T-helper 9 cell (primary cell): ENCODE data around the gene ZNF407.
"Not testable (repeated sequence)": the region's sequence is repeated elsewhere in the genome, so short reads cannot be mapped to it uniquely, and the experiment has no call there.

Experiments
- DNase-seq: peaks from one replicate; pipeline ENCODE4 v3.0.0-alpha.2; 2020

The ZNF407 gene

DNA sequence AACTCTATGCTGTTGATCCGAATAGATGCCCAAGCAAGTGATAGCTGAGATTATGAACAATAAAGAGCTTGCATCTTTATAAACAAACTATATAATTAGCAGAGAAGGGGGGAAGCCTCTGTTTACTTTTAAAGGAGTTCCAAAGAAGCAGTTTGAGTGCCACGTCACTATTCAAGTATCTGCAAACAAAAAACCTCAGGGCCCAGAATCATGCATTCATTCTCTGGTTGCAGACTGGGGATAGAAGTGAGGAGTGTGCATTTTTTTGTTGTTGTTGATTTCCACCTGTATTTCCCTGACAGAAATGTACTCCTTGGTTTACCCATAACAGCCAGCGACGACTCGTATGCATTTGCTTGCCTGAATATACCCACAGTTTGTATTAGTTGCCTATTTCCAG is 347.0 kb downstream of the ZNF407 start:
- no peak for DNase-seq

DNA sequence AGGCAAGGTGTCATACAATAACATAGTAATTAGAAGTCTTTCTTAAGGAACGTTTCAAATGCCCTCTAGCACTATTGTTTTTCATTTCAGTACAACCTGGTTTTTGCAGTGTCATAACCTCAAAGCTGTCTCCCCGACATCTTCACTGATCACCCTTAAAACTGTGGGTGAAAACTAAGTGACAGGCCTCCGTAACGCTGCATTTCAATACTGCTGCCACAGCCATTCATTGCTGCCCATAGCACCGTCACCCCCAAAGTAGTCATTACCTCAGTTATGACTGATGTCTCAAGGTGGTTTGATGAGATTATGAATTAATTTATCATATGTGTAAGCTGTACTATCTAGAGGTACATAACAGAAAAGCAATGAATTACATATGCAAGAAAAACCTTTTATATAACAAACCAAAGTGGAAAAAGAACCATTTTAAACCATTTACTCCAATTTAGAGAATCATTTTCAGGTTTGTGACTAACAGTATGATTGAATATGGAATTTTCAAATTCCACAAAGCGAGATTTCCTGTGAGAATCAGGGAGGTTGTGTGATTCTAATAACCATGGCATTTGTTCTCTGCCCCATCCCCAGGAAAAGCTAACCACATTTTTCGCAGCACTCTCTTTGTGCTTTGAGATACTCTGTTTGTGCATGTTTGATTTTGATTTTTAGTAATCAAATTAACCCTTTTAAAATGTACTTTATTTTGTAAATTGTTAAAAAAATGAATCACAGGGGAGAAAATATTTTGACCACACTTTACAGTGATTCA is 348.3 kb downstream of the ZNF407 start:
- DNase-seq, result no peak

- no peak for DNase-seq
Measured at GRCh38 chr18:74946646-74947375, 349.1 kb downstream of the ZNF407 start.

GRCh38 chr18:74947417-74947816 is 349.7 kb downstream of the ZNF407 start:
- DNase-seq, result no peak

DNA sequence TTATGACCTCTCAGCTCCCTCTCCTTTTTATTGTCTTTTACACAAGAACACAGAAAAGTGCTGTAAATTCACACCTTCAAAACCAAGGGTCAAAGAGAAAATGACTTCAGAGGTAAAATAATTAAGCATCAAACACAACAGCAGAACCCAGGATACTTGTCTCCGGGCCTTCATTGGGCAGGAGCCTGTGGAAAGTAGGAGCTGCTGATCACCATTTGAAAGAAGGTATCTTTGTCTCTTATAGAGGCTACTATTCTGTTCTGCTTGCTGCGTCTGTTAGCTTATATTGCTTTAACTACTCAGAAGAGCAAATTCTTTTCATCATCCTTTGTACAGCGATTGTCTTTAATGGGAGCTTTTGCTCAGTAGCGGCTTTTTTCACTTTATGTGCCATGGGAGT is 350.2 kb downstream of the ZNF407 start:
- DNase-seq, result no peak

DNA sequence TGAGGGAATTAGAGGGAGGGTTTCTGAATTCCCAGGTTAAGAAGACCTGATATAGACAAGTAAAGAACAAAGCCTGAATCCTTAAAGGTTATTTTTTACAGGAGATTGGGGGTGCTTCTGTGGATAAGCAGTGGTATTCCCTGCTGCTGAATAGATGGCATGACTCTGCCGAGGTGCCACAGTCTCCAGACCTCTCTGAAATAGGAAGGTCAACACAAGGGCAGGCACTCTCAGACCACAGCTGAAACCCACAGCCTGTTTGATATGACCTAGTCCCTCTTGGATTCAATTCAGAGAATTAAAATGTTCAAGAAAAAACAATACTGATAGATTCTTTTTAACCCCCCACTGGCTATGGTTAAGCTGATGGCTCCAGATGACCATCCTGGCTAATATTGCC is 351.9 kb downstream of the ZNF407 start:
- DNase-seq, result no peak

DNA sequence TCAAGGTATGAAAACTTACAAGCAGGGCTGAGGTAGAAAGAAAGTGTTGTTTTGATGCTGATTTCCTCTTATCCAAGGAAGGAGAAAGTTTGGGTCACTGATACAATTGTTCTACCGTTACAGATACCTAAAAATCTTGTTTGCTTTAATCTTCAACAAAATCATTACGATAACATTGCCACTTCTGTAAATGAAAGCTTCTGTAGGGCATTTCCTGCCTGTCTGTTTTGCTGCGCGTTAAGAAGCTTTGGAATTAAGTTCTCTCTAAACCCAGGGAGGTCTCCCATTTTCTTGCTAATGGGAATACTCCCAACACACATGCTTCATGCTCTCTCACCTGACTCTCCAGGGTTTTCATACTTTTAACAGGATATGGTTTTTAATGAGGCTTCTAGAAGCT is 352.8 kb downstream of the ZNF407 start:
- no peak for DNase-seq

DNA sequence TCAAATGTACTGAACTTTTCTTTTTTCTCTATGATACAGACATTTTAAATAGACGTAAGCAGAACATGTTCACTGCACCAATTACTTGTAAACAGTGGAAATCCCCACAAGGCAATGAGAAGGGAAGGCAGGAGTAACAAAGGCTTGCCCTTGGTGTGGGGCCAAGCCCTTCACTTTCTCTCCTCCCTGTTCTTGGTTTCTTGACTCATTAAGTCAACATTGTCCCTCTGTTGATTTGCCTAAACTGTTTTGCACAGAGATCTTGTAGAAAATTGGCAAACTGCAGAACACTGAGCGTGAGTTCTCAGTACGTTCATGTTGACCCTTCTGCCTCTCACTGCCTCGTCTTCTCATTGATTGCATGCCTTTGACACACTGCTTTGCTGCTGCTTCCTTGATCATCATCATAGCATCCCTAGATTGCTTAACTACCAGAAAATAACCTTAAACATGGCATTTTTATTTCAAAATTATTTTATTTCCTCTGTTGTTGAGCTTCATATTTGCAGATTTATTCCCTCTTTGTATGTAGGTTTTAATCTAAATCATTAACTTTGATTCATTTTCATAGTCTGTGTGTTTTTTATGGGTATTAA is 353.6 kb downstream of the ZNF407 start:
- no peak for DNase-seq

DNA sequence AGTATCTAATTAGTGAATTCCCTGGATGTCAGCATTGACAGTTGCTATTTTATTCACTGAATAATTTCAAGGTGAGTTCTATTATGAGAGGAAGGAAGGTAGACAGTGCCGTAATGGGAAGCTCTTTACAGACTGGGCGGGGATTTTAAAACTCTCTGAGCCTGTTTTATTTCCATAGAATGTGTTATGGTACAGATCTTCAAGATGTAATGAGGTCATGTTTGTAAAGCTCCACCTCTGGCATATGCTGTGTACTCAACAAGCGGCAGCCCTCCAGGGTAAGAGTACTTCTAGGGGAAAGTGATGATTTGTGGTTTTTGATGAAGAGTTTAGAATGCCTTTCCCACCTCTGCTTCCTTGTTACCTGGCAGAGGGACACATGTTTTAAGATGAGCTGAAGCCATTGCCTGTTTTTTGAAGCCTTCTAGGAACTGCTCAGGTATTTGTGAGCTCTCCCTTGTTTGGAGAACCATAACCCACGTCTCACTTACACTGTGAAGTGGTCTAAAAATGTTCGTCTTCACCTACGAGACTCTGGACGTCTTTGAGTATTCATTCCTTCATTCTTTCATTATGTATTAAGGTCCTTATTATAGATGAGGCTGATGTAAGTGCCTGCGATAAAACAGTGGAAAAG is 360.0 kb downstream of the ZNF407 start:
- no peak for DNase-seq

GRCh38 chr18:74959216-74959615 is 361.5 kb downstream of the ZNF407 start:
- DNase-seq, result no peak

- DNase-seq, result no peak
Measured at GRCh38 chr18:74961596-74961995, 363.9 kb downstream of the ZNF407 start.

DNA sequence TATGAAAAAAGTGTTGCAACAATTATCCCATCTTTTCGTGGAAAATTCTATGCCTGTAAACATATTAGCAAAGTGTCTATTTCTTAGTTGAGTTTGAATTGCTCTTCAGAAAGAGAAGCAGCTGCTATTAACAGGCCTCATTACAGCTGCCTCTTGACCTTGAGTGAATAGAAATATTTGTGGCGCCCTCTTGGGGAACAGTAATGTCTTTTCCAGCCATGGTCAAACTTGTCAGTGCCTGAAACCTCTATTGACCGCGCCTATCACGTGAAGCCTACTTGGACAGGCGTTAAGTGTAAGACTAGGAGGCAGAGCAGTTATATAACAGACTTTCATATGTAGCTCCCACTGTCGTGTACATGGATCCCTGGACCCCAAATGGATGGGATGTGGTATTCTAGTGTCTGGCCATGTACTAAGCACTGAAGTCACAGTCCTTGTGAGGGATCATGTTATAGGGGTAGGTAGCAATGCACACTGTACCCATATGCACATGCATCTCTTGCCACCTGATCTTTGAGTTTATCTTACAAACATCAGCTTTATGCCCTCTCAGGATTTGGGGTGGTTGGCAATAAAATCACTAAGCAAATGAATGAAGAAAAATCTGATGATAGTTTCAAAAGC is 366.3 kb downstream of the ZNF407 start:
- no peak for DNase-seq

DNA sequence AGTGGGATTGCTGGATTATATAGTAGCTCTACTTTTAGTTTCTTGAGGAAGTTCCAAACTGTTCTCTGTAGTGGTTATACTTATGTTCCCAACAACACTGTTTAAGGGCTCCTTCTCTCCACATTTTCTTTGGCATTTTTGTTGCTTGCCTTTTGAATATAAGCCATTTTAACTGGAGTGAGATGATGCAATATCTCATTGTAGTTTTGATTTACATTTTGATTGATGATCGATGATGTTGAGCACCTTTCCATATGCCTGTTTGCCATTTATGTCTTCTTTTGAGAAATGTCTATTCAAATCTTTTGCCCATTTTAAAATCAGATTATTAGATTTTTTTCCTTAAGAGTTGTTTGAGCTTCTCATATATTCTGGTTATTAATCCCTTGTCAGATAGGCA is 368.0 kb downstream of the ZNF407 start:
- no peak for DNase-seq

DNA sequence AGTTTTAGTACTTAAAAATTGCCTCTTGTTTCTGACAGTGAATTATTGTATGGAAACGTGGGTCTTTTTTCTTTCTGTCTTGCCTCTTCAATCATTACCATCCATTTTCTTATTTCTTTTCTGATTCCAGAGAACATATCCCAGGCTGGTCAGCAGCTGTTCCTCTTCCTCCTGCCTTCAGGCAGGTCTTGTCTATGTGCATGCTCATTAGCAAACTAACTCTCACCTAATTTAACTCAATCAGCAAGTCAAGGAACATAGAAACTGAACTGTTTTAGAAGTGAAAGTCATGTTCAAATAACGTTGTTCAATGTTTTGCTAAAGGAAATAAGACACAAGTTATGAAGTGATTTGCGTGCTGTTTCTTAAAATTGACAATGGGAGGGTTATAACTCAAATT is 369.8 kb downstream of the ZNF407 start:
- no peak for DNase-seq

- DNase-seq, result no peak
Measured at GRCh38 chr18:74967979-74968378, 370.3 kb downstream of the ZNF407 start.

- DNase-seq, result not testable (repeated sequence)
Measured at GRCh38 chr18:74971358-74971757, 373.7 kb downstream of the ZNF407 start.

DNA sequence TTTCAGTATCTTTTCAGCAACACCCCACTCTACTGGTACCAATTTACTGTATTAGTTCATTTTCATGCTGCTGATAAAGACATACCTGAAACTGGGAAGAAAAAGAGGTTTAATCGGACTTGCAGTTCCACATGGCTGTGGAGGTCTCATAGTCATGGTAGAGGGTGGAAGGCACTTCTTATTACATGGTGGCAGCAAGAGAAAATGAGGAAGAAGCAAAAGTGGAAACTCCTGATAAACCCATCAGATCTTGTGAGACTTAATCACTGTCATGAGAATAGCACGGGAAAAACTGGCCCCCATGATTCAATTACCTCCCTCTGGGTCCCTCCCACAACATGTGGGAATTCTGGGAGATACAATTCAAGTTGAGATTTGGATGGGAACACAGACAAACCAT is 374.1 kb downstream of the ZNF407 start:
- DNase-seq, result not testable (repeated sequence)

- no peak for DNase-seq
Measured at GRCh38 chr18:74972354-74972753, 374.7 kb downstream of the ZNF407 start.

GRCh38 chr18:74975001-74975400 is 377.3 kb downstream of the ZNF407 start:
- no peak for DNase-seq

GRCh38 chr18:74976331-74976909 is 378.8 kb downstream of the ZNF407 start:
- DNase-seq, result no peak

- no peak for DNase-seq
Measured at GRCh38 chr18:74977041-74977440, 379.4 kb downstream of the ZNF407 start.

- DNase-seq, result no peak
Measured at GRCh38 chr18:74980669-74981068, 383.0 kb downstream of the ZNF407 start.

GRCh38 chr18:74981476-74981875 is 383.8 kb downstream of the ZNF407 start:
- no peak for DNase-seq
